GM21515 (cell line): ENCODE results near the gene DNAJC4.

Experiments used
- ATAC-seq: cut with Tn5 transposase; IDR thresholded peaks from one replicate; pipeline ENCODE4 v1.9.1; 2021; ENCODE audit not compliant: unreplicated experiment

The DNAJC4 gene

DNA sequence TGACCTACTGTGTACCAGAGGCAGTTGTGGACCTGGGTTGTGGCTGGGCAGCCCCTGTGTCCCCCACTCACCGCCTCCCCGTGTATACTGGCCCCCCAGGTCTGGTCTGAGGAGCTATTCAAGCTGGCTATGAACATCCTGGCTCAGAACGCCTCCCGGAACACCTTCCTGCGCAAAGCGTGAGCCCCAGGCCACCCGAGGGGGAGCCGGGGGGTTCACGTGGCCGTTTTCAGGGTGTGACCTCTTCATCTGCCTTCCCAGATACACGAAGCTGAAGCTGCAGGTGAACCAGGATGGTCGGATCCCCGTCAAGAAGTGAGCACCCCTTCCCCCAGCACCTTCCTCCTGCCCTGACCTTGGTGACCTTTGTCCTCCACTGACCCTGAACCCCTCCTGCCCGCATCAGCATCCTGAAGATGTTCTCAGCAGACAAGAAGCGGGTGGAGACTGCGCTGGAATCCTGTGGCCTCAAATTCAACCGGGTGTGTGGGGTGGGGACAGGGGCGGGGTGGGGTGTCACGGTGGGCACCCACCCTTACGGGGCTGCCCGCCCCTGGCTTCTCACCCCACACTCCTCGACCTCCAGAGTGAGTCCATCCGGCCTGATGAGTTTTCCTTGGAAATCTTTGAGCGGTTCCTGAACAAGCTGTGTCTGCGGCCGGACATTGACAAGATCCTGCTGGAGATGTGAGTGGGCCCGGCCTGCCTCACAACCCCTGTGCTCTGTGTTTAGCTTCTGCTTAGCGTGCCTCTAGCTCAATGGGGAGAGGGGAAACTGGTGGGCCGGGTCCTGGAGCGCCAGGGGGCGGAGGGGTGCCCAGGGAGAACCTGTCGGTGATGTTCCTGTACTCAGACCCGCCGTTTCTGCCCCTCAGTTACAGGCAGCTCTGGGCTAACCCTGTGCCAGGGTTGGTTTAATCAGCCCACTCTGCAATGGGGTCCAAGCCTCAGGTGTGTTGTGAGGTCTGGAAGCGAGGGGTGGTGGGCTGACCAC lies 25.1 kb downstream of the DNAJC4 start:
- ATAC-seq: no peak

- ATAC-seq: no peak
Observed at GRCh38 chr11:64256300-64256699, 26.0 kb downstream of the DNAJC4 start.

DNA sequence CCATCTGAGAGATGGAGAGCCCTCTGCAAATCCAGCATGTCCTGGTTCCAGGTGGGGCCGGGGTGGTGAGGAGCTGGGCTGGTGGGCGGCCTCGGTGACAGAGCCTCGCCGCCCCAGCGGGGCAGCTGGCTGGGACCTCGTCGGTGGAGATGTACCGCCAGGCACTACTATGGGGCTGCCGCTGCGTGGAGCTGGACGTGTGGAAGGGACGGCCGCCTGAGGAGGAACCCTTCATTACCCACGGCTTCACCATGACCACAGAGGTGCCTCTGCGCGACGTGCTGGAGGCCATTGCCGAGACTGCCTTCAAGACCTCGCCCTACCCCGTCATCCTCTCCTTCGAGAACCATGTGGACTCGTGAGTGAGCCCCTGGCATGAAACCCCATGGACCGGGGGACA lies 28.0 kb downstream of the DNAJC4 start:
- no peak for ATAC-seq

DNA sequence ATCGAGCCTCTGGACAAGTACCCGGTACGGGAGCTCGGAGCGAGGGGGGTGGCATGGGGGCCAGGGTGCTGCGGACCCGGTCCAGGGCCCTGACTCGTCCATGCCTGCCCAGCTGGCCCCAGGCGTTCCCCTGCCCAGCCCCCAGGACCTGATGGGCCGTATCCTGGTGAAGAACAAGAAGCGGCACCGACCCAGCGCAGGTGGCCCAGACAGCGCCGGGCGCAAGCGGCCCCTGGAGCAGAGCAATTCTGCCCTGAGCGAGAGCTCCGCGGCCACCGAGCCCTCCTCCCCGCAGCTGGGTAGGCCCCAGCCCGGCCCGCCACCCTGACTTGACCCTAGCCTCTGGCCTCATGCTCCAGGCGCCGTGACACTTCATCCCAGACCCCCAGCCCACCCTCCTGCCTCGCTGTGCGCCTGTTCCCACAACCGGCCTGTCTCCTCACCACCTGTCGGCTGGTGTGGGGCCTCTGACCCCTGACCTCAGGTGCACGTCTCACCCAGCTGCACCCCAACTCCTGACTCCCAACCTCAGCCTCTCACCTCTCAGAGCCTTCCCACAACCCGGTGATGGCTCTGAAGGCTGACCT lies 28.7 kb downstream of the DNAJC4 start:
- no peak for ATAC-seq

- no peak for ATAC-seq
Observed at GRCh38 chr11:64259533-64260067, 29.3 kb downstream of the DNAJC4 start.

DNA sequence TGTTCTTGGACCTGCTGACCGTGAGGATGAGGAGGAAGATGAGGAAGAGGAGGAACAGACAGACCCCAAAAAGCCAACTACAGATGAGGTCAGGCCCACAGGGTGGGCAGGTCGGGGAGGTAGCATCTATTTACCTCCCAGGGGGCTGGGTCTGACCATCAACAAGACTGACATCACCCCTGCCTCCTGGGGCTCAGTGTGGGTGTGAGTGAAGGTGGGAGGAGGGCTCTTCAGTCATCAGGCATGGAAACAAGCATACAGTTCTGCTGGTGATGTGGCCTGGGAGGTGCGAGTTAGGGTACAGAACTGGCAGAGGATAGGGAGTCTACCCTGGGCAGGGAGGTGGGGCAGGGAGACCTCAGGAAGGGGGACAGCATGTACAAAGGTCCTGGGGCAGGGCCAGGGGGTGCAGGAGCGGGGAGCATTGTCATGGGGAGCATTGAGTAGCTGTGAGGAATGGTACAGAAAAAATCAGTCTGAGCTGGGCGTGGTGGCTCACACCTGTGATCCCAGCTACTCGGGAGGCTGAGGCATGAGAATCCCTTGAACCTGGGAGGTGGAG lies 29.9 kb downstream of the DNAJC4 start:
- ATAC-seq: no peak

DNA sequence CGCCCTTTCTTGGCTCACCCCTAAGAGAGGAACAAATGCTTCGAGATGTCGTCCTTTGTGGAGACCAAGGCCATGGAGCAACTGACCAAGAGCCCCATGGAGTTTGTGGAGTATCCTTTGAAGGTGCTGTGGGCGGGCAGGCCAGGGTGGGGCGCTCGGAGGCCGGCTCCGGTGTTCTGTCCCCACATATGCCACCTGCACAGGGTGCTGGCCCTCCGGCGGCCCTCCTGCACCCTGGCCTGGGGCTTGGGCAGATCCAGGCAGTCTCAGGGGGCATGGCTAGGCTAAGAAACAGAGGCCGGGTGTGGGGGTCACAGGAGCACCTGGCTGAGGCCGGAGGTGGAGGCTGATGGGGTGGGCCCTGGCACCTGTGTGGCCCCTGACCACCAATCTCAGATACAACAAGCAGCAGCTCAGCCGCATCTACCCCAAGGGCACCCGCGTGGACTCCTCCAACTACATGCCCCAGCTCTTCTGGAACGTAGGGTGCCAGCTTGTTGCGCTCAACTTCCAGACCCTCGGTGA lies 31.3 kb downstream of the DNAJC4 start:
- ATAC-seq: no peak

GRCh38 chr11:64262271-64263002 lies 32.1 kb downstream of the DNAJC4 start:
- ATAC-seq: no peak

- no peak for ATAC-seq
Observed at GRCh38 chr11:64263021-64263946, 32.9 kb downstream of the DNAJC4 start.

GRCh38 chr11:64263947-64264317 lies 33.6 kb downstream of the DNAJC4 start:
- no peak for ATAC-seq

DNA sequence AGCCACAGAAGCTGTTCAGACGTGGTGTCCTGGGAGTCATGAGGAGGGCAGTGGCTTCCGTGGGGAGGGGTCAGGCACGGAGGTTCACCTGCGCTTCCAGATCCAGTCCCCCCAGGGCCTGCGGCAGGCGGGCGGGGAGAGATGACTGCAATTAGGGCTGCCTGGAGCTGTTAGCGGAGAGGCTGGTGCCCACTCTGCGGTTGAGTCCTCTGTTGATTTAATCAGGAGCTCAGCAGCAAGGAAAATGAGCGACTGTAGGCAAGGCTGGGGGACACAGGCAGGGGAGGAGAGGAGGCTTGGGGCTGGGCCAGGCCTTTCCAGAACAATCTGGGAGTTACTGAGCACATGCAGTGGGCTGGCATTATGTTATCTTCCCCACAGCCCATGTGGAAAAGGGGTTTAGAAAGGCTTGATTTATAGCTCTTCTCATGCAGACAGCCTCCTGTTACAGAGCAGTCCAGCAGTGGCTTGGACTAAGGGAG lies 34.1 kb downstream of the DNAJC4 start:
- no peak for ATAC-seq

- ATAC-seq: no peak
Observed at GRCh38 chr11:64265176-64266160, 35.1 kb downstream of the DNAJC4 start.

- no peak for ATAC-seq
Observed at GRCh38 chr11:64266339-64266738, 36.0 kb downstream of the DNAJC4 start.

DNA sequence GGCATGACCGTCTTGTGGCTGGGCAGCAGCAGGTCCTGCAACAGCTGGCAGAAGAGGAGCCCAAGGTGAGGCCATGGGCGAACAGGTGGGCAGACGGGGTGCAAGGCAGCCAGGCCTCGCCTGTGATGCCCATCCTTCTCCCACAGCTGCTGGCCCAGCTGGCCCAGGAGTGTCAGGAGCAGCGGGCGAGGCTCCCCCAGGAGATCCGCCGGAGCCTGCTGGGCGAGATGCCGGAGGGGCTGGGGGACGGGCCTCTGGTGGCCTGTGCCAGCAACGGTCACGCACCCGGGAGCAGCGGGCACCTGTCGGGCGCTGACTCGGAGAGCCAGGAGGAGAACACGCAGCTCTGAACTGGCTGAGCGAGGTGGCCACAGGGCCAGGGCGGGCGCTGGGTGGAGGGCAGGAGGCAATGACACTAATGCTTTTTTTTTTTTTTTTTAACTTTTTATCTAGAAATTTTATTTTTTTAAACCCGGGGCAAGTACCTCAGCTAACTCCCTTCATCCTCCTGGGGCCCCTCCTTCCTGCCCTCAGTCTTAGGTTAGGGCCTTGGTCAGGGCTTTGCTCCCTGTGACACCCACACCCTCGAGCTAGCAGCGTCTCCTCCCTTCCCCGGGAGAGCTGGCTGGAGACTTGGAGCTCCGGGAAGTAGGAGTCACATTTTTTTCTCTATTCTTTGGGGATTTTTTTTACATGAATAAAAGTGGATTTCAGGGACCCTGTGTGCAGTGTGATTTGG lies 37.0 kb downstream of the DNAJC4 start:
- ATAC-seq: no peak

DNA sequence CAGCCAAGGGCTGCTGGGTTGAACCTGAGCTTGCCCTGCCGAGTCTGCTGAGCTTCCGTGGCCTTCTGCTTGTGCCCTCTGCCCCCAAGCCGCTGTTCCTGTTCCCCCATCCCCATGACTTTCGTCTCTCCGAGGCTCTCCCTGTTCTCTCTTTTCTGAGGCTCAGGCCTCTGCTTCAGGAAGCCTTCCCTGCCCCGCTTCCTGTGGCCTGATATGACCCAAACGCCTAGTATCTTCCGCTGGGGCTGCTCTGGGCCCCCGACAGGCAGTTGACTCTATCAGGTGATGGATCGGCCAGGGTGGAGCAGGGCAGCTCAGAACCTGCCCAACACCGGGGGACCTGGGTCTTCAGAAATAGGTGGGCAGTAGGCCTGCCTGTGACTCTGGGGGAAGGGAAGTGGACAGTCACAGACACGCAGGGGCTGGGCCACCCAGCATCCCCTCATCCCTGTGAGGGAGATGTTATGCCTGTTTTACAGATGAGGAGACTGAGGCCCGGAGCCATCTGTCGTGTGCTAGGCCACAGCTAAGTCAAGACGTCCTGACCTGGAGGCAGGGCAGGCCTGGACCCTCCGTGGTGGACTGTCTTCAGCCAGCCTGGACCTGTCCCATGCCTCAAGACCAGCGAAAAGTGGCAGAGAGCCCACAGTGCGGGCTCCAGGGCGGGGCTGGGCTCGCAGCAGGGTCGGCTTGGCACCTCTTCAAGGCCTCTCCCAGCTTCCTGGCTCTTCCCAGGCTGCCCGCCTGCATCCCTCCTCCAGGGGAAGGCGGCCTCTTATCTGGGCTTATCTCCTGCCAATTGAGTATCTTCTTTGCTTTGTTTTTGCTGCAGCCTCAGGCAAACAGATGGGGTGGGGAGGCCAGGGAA lies 37.9 kb downstream of the DNAJC4 start:
- ATAC-seq: no peak

DNA sequence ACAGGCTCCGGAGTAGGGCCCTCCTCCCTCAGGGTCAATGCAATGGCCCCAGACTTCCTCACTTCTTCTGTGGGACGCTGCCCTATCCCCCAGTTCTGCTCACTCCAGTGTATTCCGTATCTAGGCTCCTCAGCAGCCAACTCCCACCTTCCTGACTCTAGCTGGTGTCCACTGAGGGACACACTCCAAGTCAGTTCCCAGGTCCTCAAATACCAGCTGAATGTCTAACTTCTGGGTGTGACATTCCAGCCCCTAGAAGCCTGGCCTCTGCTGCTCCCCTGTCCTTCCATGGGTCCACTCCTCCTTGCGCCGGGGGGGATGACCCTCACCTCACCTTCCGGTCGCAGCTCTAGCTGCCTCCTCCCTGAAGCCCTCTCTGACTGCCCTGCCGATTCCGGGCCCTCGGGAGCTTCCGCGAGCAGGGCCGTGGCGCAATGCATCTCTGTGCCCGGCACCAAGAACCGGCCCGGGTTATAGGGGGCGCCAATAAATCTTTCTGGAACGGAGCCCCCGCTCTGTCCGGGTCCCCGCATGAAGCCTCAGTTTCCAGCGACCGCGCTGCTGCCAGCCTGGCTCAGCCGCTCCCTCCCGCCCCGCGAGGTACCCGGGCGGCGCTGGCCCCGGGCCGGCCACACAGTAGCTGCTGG lies 38.7 kb downstream of the DNAJC4 start:
- peak; percentile 17 for ATAC-seq
